Measurements from ENCODE around the gene ITGBL1. TPM values are rescaled to one million over a fixed set of nuclear protein-coding genes. Genes with fewer than 3 reads are reported as not detected.

ITGBL1 gene
- total RNA-seq, 1 experiment from 2014 or later: 0.22 TPM

DNA sequence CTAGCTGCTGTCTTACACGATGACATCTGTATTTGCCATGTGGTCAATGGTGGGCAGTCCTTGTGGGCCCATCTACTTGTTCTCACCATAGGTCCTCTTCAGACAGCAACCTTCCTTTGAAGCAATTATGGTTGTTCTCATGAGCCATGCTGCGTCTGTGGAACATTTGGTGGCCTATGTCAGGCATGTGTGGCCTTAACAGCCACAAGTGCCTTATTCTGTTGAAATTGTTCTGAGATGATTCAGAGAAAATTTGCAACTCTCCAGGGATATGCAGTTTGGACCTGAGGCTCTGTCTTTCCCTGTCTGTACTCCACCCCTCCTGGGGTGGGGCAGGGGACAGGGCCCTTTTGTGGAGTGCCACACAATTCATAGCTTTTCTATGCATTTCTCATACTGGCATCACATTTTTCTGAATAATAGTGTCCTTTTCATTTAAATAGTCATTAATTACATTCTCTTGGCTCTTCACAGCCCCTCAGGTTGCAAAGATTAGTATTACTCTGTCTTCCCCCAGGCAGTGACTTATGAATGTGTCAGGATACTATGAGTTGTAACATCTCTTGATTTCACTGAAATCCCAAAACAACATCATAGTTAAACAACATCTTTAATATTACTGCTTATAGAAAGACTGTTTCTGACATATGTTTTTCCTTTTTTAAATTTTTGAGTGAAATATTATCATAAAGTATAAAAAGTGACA is 102.1 kb downstream of the ITGBL1 start:
- Mint-ChIP-seq H3K9me3 (no peaks in the 10 kb centered on the region), H3K27me3 (ENCODE audit: low read depth) (no peaks in the 10 kb centered on the region), H3K27ac (no peak overlapping the region), H3K36me3 (no peaks in the 10 kb centered on the region), H3K4me1 (peaks cover 7% of the 10 kb centered on the region), H3K4me3 (no peak overlapping the region)
- ChIA-PET CTCF (no interaction called here), POLR2A (no interaction called here)
- no peak for TF ChIP-seq ATF1 (CRISPR knock-in tag; IDR thresholded peaks at IDR 0.05)
- no peak for TF ChIP-seq IRF2 (CRISPR knock-in tag; IDR thresholded peaks at IDR 0.05; ENCODE audit: borderline replicate concordance, low read depth)
- no peak for TF ChIP-seq MYBL2 (CRISPR knock-in tag; IDR thresholded peaks at IDR 0.05)
- TF ChIP-seq, protein P1, sequence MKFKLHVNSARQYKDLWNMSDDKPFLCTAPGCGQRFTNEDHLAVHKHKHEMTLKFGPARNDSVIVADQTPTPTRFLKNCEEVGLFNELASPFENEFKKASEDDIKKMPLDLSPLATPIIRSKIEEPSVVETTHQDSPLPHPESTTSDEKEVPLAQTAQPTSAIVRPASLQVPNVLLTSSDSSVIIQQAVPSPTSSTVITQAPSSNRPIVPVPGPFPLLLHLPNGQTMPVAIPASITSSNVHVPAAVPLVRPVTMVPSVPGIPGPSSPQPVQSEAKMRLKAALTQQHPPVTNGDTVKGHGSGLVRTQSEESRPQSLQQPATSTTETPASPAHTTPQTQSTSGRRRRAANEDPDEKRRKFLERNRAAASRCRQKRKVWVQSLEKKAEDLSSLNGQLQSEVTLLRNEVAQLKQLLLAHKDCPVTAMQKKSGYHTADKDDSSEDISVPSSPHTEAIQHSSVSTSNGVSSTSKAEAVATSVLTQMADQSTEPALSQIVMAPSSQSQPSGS (CRISPR knock-in tag; IDR thresholded peaks at IDR 0.05; ENCODE audit: borderline replicate concordance, low read depth): no peak
- TF ChIP-seq, protein P2, sequence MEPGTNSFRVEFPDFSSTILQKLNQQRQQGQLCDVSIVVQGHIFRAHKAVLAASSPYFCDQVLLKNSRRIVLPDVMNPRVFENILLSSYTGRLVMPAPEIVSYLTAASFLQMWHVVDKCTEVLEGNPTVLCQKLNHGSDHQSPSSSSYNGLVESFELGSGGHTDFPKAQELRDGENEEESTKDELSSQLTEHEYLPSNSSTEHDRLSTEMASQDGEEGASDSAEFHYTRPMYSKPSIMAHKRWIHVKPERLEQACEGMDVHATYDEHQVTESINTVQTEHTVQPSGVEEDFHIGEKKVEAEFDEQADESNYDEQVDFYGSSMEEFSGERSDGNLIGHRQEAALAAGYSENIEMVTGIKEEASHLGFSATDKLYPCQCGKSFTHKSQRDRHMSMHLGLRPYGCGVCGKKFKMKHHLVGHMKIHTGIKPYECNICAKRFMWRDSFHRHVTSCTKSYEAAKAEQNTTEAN (CRISPR knock-in tag; IDR thresholded peaks at IDR 0.05): no peak
- TF ChIP-seq TEAD1 (CRISPR knock-in tag; IDR thresholded peaks at IDR 0.05): no peak
- no peak for TF ChIP-seq ZNF671 (CRISPR knock-in tag; IDR thresholded peaks at IDR 0.05)
- no peak for TF ChIP-seq NR3C1 (CRISPR knock-in tag; conservative IDR thresholded peaks at IDR 0.05; ENCODE audit: low read depth)
- TF ChIP-seq, protein P3, sequence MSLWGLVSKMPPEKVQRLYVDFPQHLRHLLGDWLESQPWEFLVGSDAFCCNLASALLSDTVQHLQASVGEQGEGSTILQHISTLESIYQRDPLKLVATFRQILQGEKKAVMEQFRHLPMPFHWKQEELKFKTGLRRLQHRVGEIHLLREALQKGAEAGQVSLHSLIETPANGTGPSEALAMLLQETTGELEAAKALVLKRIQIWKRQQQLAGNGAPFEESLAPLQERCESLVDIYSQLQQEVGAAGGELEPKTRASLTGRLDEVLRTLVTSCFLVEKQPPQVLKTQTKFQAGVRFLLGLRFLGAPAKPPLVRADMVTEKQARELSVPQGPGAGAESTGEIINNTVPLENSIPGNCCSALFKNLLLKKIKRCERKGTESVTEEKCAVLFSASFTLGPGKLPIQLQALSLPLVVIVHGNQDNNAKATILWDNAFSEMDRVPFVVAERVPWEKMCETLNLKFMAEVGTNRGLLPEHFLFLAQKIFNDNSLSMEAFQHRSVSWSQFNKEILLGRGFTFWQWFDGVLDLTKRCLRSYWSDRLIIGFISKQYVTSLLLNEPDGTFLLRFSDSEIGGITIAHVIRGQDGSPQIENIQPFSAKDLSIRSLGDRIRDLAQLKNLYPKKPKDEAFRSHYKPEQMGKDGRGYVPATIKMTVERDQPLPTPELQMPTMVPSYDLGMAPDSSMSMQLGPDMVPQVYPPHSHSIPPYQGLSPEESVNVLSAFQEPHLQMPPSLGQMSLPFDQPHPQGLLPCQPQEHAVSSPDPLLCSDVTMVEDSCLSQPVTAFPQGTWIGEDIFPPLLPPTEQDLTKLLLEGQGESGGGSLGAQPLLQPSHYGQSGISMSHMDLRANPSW (CRISPR knock-in tag; conservative IDR thresholded peaks at IDR 0.05; ENCODE audit: low read depth): no peak
- no peak for TF ChIP-seq TP53 (CRISPR knock-in tag; IDR thresholded peaks at IDR 0.05)
- DNase-seq (ENCODE audit: low spot score) (no peak), ATAC-seq (no peak)

DNA sequence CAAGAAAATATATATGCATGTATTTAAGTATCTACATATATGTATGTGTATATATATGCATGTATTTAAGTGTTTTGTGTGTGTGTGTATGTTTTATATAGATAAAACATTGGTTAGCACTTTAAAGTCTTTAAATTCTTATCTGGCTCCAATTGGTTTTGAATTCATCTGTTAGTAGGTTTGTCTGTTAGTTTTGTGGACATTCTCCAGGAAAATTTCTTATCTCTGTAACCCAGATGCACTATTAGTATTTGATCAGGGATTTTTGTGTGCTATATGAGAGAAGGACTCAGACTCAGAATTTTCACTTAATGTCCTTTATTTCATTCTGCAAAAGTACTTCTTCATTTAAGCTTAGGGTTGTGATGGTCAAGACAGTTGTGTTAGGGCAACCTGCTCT is 103.1 kb downstream of the ITGBL1 start:
- Mint-ChIP-seq H3K27me3 (ENCODE audit: low read depth) (no peaks in the 10 kb centered on the region), H3K4me1 (peaks cover 13% of the 10 kb centered on the region), H3K9me3 (no peaks in the 10 kb centered on the region), H3K36me3 (no peaks in the 10 kb centered on the region), H3K27ac (no peak overlapping the region), H3K4me3 (no peak overlapping the region)
- CTCF ChIA-PET: no interaction called here
- TF ChIP-seq CREM (CRISPR knock-in tag; IDR thresholded peaks at IDR 0.05): no peak
- no peak for TF ChIP-seq ZNF423 (CRISPR knock-in tag; IDR thresholded peaks at IDR 0.05)
- no peak for DNase-seq (ENCODE audit: low spot score)
- POLR2A ChIA-PET: no interaction called here
- ATAC-seq: no peak

DNA sequence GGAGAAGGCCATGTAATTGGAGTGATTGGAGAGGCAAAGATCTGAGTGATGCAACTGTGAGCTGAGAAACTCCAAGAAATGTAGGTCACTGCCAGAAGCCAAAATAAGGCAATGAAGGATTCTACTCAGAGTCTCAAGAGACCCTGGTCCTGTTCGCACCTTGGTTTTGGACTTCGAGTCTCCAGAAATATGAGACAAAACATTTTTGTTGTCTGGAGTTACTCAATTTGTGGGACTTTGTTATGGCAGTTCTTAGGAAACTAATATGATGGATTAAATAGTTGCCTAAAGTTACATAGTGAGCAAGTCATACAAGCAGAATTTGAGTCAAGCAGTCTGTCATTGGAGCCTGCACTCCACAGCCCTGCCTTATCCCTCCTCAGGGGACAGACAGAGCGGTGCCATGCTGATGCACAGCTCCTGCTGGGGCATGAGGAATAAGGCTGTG is 104.2 kb downstream of the ITGBL1 start:
- POLR2A ChIA-PET: no interaction called here
- H3K9me3 Mint-ChIP-seq: no peaks in the 10 kb centered on the region
- H3K4me3 Mint-ChIP-seq: no peak overlapping the region
- no peaks in the 10 kb centered on the region for H3K36me3 Mint-ChIP-seq
- H3K27ac Mint-ChIP-seq: no peak overlapping the region
- TF ChIP-seq ZNF671 (CRISPR knock-in tag; IDR thresholded peaks at IDR 0.05) (no peak), NFYB (CRISPR knock-in tag; conservative IDR thresholded peaks at IDR 0.05; ENCODE audit: low read depth) (no peak), ZNF317 (CRISPR knock-in tag; IDR thresholded peaks at IDR 0.05; ENCODE audit: borderline replicate concordance, low read depth) (no peak), NFE2L1 (CRISPR knock-in tag; IDR thresholded peaks at IDR 0.05) (no peak), HMGA2 (CRISPR knock-in tag; IDR thresholded peaks at IDR 0.05) (no peak), ZNF423 (CRISPR knock-in tag; IDR thresholded peaks at IDR 0.05) (no peak), ATF1 (CRISPR knock-in tag; IDR thresholded peaks at IDR 0.05) (no peak)
- TF ChIP-seq, protein P4, sequence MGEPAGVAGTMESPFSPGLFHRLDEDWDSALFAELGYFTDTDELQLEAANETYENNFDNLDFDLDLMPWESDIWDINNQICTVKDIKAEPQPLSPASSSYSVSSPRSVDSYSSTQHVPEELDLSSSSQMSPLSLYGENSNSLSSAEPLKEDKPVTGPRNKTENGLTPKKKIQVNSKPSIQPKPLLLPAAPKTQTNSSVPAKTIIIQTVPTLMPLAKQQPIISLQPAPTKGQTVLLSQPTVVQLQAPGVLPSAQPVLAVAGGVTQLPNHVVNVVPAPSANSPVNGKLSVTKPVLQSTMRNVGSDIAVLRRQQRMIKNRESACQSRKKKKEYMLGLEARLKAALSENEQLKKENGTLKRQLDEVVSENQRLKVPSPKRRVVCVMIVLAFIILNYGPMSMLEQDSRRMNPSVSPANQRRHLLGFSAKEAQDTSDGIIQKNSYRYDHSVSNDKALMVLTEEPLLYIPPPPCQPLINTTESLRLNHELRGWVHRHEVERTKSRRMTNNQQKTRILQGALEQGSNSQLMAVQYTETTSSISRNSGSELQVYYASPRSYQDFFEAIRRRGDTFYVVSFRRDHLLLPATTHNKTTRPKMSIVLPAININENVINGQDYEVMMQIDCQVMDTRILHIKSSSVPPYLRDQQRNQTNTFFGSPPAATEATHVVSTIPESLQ (CRISPR knock-in tag; IDR thresholded peaks at IDR 0.05): no peak
- DNase-seq (ENCODE audit: low spot score) (no peak), ATAC-seq (no peak)
- CTCF ChIA-PET: no interaction called here
- no peaks in the 10 kb centered on the region for H3K27me3 Mint-ChIP-seq (ENCODE audit: low read depth)
- peaks cover 13% of the 10 kb centered on the region for H3K4me1 Mint-ChIP-seq
